HG03432 (cell line): Measurements from ENCODE around the gene ASS1.

Experiments
- ATAC-seq: cut with Tn5 transposase; IDR thresholded peaks from one replicate; pipeline ENCODE4 v1.9.1; 2021; ENCODE audit warnings: mild to moderate bottlenecking, moderate library complexity; ENCODE audit not compliant: unreplicated experiment

Gene ASS1

DNA sequence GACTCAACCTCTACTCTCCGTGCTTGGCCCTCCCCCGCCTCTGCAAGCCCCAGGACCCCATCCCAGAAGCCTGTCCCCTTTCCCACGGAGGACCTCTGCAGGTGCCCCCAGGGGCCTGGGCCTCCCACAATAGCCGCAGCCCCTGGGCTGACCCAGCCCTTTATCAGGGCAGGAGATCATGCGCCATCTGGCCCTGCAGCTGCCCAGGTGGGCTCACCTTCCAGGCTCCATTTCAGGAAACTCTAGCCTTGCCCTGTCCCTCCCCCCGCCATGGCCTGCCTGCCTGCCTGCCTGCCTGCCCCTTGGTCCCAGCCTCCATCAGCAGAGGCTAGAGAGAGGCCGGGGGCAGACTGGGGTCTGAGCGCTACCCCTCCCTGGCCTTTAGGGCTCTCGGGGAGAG lies 48.7 kb downstream of the ASS1 start:
- no peak for ATAC-seq

DNA sequence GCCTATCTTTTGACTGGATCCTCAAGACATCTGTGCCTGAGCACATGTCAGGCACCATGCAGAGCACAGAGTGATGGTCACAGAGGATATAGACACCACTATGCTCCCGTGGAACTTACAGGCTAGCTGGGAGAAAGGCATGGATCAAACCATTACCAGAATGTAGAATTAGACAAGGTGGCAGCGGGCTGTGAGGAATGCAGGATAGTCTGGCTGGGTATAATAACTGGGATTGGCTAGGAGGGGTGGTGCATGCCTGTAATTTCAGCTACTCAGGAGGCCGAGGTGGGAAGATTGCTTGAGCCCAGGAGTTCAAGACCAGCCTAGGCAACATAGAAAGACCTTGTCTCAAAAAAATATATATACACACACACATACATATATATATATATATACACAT lies 50.3 kb downstream of the ASS1 start:
- ATAC-seq: no peak

DNA sequence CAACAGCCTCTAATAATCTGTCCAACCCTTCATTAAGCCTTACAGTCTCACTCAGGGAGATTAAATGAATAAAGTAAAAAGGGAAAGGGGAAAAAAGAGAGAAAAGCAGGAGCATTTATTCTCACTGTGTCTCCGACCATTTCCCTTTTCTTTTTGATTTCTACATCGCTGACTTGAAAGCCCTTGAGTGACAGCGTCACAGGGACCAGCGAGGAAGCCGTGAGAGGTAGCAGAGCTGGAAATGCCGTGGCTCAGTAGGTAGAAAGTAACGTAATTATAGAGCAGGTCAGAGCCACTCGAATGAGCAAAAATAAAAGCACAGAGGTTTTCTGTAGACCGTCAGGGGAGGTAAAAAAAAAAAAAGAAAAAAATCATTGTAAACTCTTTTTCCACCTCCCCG lies 52.4 kb downstream of the ASS1 start:
- ATAC-seq: no peak

DNA sequence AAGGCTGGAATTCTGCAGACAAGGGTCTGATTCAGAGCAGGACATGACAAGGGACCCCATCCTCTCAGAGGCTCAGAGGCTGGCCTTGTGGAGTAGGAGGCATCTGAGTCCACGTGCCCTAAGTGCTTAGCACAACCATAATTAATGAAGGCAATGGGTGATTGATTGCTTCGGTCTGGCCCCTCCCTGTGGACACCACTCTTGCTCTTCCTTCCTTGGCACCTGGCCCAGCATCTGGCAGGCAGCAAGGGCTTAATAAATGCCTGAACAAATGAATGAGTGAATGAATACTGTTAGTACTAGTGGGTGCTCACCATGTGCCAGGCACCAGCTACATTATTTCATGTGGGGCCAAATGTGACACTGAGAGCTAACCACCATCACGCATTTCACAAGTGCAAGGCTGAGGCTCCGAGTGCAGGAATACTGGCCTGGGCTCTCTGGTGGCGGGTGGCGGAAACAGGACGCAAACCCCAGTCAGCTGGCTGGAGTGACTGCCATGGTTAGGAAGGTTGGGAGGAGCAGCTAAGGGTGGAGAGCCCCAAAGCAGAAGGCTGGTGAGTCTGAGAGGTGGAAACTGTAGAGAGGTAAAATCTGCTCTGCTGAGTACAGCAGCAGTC lies 53.6 kb downstream of the ASS1 start:
- ATAC-seq: no peak

- no peak for ATAC-seq
Observed at GRCh38 chr9:130498918-130499698, 54.3 kb downstream of the ASS1 start.

GRCh38 chr9:130499804-130500263 lies 55.1 kb downstream of the ASS1 start:
- no peak for ATAC-seq

- no peak for ATAC-seq
Observed at GRCh38 chr9:130500340-130501180, 55.8 kb downstream of the ASS1 start.

GRCh38 chr9:130501639-130502038 lies 56.9 kb downstream of the ASS1 start:
- no peak for ATAC-seq

DNA sequence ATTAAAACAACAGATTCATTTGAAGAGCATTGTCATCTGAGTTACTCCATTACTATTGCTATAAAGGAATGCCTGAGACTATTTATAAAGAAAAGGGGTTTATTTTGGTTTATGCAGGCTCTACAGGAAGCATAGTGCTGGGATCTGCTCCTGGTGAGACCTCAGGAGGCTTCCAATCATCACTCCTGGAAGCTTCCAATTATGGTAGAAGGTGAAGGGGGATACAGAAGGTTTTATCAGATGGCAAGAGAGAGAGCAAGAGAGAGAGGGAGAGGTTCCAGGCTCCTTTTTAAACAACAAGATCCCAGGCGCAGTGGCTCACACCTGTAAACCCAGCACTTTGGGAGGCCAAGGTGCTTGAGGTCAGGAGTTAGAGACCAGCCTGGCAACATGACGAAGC lies 63.5 kb downstream of the ASS1 start:
- no peak for ATAC-seq

DNA sequence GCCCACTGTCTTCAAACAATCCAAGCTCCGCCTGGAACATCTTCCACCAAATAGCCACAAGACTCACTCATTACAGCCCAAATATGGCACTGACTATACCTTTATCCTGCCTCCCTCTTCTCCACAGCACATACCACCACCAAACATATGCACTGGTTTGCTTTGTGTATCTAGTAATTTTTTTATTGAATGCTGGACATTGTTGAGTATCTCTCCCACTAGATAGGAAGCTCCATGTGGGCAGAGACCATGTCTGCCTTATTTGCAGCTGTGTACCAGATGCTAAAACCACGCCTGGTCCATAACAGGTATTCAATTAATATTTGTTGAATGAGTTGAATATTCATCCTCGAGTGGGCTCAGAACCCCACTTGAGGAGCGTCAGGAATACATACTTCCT lies 67.4 kb downstream of the ASS1 start:
- ATAC-seq: no peak

DNA sequence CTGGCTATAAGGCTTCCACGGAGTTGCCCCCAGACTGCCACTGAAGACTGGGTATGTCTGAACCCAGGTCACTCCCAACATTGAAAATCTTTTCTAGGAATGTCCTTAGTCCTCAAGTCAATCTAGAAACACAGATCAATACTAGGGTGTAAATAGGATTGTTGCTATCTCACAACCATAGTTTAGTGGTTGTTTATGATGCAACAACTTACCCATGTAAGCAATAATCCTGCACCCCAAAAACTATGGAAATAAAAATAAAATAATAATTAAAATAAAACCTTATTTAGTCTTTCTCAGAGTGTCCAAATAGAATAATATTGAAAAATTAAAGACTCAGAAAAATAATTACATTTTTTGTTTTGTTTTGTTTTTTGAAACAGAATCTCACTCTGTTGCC lies 68.3 kb downstream of the ASS1 start:
- no peak for ATAC-seq

DNA sequence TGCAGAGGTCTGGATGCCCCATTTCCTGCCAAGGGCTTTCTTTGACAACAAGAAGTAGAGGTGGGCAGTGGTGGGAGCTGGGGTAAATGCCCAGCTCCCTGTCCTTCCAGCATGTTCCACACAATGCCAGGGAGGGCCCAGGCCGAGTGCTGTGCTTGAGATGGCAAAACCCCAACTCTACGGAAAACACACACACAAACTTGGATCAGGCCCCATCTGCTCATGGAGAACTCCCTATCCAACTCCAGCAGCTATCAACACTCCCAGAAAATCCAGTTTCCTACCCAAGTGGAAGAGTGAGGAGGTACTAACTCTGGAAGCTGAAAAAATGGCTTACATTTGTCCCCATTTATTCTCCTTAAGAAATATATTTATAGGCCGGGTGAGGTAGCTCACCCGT lies 73.5 kb downstream of the ASS1 start:
- ATAC-seq: no peak

GRCh38 chr9:130518943-130519799 lies 74.4 kb downstream of the ASS1 start:
- no peak for ATAC-seq

DNA sequence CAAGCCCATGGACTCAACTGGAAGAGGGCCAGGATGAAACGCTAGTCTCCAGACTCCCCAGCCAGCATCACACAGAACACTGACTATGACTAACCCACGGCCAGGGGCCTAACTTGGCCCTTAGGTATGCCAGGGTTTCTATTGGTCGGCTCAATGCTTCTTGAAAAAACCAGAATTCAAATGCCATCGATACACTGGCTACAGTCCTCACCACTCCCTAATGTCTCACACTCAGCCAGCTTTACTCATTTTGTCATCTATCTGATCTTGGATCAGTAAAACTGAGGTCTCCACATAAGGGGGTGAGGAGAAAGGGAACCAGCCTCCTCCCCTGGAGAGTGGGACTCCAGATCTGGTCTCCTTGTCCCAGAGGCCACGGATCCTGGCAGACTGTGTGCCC lies 75.2 kb downstream of the ASS1 start:
- no peak for ATAC-seq

DNA sequence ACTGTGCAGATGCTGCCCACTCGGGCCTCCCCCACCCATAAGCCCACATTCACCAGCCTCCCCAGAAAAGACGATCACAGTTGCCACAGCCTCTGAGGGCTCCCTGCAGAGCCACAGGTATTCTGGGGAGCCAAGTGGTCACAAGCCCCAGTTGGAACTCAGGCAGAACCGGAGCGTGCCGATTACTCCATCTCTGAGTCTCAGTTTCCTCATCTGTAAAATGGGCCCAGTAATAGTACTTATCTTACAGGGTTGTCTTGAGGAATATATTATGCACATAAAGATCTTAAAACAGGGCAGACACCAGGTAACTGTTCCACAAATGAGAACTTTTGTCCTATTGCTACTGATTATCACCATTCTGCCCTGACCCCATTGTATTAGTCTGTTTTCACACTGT lies 77.0 kb downstream of the ASS1 start:
- no peak for ATAC-seq

DNA sequence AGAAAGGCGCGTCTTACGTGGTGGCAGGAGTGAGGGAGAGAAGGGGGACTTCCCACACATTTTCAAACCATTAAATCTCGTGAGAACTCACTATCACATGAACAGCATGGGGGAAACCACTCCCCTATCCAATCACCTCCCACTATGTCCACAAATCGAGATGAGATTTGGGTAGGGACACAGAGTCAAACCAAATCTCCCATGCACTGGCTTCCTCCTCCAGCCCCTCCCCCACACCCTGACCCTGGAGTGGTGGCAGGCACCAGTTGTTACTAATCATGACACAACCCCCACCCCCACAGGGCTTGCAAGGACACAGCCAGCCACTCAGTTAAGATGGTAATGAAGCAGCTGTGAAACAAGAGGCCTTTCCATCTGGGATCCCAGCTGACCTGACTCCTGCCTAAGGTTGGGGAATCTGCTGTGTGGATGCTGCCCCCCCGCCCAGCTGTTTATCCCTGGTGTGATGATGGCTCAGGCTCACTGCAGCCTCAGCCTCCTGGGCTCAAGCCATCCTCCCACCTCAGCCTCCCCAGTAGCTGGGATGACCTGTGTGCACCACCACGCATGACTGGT lies 77.6 kb downstream of the ASS1 start:
- ATAC-seq: no peak

- no peak for ATAC-seq
Observed at GRCh38 chr9:130523921-130524320, 79.2 kb downstream of the ASS1 start.

DNA sequence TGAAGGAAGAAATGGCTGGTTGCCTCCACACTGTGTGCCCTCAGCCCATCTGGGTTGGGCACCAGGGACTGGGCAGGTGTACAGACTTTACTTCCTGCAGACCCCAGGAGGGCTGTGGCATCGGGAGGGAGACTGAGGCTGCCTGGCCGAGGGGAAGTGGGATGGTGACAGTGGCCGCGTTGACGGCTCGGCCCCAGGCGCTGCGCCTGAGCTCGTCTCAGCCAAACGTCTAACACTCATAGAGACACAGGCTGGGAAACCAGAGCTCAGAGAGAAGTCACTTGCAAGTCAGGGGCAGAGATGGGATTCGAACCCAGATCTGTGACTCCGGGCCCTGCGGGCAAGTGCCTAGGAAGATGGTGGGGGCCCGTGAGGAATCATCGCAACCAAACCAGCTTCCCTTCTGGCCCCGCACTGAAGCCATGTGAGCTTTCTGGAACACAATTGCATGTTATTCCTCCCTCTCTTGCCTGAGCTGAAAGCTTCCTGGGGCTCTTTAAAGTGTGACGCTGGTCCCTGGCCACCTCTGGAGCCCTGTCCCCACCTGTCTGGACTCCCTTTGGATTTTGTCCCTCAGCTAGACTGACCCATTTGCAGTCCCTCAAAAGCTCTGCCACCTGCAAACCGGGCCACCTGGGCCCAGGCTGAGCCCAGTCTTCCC lies 81.6 kb downstream of the ASS1 start:
- ATAC-seq: no peak

DNA sequence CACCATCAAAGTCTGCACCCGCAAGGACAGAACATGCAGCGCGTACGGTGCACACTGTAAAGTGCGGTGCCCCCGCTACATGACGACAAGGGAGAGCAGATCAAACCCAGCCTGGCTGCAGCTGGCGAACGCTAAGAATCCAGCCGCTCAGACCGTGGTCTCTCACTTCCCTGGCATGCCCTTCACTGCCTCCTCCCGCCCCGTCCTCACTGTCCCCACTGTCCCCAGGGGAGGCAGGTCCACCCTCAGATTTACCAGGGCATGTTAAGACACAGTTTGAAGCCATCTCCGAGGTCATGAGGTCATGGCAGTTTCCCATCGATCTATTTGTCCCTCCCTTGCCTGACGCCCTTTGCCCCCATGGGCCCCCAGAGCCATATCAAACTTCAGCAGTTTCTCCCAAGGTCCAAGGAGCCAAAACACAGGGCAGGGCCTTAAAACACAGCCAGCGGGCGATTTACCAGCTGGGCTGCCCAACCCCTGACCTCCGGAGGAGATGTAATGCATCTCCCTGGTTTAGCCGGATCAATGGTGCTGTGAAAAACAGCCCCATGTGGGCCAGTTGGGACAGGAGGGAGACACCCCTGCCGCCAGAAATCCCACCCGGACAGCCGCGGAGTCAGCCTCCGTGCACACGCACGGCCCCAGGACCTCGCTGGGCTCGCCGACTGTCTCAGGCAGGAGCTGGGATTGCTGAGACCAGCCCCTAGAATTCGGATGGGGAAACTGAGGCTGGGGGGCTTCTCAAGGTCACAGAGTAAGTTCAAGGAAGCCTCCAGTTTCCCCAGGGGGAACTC lies 82.3 kb downstream of the ASS1 start:
- ATAC-seq: no peak
